ENCODE measurements around the gene IQCH. TPM values are rescaled to one million over a fixed set of nuclear protein-coding genes. Genes with fewer than 3 reads are reported as not detected.

Gene IQCH
- 0.51 TPM for total RNA-seq
- long read RNA-seq, partial matches to known transcripts, result 0 of 2 reads
- long read RNA-seq, other reads (novel, unspliced or antisense), result 2 of 2 reads

DNA sequence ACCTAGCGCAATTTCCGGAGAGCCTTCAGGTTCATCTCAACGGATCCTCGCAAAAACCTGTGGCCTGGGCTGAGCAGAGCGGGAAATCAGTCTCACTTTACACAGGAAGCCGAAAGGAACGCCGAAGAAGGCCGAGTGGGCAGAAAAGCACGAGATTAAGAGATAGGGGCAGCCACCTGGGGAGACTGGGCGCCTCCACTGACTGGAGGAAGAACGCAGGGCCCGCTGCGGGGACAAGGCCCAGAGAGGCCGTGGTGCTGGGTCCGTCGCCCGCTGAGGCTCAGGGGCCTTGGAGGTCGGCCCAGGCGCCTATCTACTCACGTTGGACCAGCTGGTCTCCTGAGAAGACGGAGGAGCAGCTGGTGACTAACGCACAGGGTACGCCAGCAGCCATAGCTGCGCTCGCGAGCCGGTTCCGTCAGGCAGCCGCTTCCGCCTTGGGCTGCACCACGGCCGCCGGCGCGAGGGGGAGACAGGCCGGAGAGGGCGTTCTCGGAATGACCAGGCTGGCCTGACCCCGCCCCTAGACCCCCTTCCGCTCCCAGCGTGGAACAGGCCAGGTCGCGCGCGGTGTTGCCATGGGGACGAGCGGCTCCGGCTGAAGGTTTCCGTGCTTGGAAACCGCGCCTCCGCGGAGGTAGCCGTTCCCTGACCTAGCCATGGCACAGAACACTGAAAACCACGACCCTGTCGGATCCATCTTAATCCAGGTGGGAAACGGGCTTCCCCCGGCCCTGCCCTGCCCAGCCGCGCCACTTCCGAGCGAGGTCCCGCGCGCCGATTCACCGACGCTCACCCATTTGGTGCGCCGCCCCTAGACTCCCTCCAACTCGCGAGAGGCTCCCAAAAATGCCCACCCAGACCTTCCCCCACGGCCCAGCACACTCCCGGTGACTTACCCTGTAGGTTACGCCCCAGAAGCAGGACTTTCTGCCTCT is at the start of gene IQCH, which contains the start of gene AAGAB:
TSS of gene IQCH (plus strand) at position 549 of the 938 bp plus-strand sequence. CDS start at position 660, 111 bp downstream.
TSS of gene AAGAB (minus strand) at position 424 of the 938 bp plus-strand sequence. CDS start at position 394, 30 bp downstream.
- intact Hi-C loops (cut with DNase I), result loop anchor here (1.0 to 5.0 kb wide), 2 partner anchors 62 to 189 kb away; partner anchors contain the start of gene SMAD3
- peak; percentile 99 for DNase-seq (ENCODE audit: missing footprints)
- ATAC-seq, result peak; percentile 100

DNA sequence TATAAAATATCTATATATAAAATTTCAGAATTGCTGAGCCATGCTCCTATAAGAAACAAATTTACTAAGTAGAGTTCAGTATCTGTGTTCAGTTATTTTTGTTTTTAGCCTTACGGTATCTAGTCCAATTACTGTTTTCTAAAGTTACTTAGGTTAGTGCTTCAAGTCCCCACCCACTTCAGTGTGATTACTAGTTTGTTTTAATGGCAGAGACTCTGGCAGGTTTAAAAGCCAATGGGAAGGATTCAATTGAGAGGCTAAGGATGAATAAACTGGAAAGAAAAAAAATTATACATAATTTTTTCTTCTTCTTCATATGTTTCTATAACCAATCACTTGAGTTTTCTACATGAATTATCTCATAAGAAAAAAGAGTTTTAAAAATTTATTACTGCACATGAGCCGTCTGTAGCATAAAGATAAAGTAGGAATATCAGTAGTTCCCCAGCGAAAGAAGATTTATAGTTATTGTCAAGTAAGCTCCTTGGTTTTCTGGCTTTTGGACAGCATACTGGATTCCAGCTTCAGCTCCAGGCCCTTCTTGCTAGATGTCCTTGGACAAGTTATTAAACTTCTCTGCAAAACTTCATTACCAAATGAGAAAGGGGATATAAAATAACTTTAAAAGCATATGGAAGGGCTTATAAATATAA is 46.9 kb upstream of the IQCH start:
- intact Hi-C loops (cut with DNase I), result no loop called here

DNA sequence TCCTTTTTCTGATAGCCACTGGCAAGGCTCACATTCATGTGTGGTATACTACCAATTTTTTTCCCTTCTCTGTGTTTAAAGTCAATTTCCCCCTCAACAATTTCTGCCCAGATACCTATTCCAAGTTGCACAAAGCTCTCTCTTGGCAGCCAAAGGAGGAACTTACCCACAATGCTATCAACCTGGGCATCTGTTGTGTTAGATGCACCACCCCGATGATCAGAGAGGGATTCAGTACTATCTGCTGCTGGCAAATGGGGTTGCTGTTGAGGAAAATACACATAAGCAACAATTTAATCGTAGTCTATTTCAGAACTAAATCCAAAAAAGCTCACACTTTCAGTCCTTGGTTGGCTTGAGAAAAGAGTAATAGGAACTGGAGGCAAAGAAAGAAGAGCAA is 46.2 kb upstream of the IQCH start:
- intact Hi-C loops (cut with DNase I), result no loop called here
- ATAC-seq (no peak), DNase-seq (ENCODE audit: missing footprints) (no peak)

More for the DNA sequence above, 46.9 kb upstream of the IQCH start:
- DNase-seq (ENCODE audit: missing footprints) (no peak), ATAC-seq (no peak)

DNA sequence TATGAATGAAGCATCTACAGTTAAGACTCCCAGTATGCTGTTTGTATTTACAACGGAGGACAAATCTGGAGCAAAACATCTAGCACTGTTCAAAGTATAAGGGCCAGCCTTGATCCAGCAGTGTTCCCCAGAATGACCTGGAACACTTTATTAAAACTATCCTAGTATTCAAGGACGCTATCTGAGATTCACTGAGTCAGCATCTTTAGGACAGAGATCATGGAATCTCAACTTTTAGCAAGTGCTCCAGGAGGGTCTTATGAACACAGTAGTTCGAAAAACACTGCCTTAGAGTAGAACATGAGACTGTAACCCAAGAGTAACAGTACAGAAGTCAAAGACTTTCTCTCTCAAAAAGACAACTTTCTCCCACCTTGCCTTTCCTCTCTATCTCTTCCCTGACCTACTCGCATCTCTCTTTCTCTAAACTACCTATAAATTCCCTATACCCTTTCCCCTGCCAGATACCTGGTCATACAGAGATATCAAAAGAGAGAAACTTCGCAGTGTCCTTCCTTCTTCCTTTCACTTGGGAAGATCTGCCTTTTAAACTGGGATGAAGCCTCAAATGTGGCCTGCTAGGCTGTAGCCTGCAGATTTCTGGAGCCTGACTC is 43.9 kb upstream of the IQCH start:
- intact Hi-C loops (cut with DNase I), result no loop called here
- ATAC-seq (no peak), DNase-seq (ENCODE audit: missing footprints) (no peak)

DNA sequence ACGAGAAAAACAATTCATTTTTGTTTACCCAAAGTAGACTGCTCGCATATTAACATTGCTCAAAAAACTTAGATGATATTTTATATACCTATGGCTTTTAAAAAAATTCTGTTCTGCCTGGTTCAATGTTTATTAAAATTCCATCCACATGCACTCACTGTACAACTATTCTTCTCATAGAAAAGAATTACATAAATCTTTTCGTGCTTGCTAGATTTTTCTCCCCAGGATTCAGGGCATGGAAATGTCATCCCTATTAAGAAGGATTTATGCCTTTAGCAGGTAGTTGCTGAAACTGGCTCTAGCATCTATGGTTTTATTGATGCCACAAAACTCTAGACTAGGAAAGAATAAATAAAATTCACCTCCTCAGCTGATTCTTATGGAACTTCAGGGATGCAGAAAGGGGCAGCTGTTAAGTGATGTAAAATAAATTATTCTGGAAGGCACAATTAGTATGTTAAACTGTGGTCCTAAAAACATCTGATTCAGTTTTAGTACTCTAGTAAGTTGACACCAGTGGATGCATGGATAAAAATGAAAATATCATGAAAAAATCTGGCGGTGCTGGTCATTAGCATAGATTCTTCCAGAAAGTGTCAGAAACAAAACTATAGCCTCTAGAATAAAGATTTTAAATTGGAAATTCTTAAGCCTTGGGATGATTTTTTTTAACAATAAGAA is 41.8 kb upstream of the IQCH start:
- intact Hi-C loops (cut with DNase I), result no loop called here
- no peak for DNase-seq (ENCODE audit: missing footprints)
- ATAC-seq, result no peak

DNA sequence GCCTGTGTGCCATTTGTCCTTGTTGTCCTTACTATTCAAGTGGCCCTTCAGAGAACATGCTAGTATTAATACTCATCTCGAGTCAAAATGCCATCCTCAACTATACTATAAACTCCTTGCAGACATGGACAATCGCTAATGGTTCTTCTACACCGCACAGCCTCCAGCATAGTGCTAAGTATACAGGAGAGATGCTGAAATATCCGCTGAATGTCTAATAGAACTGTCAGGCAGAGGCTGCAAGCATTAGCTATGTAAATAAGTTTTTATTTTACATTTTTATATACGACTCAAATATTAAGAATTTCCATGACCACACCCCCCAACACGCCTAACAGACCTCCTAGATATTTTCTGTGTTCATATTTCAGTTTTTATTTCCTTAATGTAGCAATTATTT is 39.5 kb upstream of the IQCH start:
- ATAC-seq (no peak), DNase-seq (ENCODE audit: missing footprints) (no peak)
- intact Hi-C loops (cut with DNase I), result no loop called here

DNA sequence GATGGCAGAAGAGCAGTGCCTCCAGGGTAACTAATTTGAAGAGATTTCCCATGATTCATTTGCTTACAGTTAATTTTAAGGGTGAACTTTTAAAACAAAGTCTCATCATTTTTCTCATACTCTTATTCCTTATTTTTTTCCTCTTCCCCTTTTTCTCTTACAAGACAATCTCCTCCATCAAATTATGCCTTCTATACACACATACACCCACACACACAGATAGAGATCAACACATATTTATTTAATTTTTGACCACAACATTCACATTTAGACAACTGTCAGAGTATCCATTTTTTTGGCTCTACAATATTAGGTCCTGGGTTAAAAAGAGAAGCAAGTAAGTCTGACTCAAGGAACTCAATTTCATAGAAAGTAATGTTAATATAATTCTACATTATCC is 37.7 kb upstream of the IQCH start:
- ATAC-seq, result no peak
- DNase-seq (ENCODE audit: missing footprints), result no peak
- intact Hi-C loops (cut with DNase I), result no loop called here

DNA sequence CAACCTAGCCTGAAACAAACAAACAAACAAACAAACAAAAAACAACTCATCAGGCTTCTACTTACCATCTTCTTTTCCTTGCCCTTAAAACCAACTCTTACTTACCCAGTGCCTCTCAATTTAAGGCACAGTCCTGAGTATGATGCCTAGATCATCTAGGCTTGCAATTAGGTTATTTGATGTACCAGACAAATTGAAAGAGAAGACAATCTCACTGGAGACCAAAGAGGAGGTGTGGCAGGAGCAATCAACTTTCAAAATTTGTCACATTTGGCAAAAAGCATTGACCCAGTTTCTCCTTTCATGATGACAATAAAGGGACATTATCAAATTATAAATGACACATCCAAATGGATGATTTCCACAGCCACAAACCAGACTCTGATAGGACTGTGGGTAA is 36.2 kb upstream of the IQCH start:
- ATAC-seq (no peak), DNase-seq (ENCODE audit: missing footprints) (no peak)
- intact Hi-C loops (cut with DNase I), result no loop called here

DNA sequence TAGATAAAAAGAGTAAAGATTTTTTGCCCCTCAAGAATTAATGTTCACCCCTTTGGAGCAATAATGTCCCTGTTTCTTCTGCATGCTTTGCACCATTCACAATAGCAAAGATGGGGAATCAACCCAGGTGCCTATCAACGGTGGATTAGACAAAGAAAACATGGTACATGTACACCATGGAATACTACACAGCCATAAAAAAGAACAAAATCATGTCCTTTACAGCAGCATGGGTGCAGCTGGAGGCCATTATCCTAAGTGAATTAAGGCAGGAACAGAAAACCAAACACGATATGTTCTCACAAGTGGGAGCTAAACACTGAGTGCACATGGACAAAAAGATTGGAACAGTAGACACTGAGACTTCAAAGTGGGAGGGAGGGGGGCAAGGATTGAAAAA is 35.3 kb upstream of the IQCH start:
- intact Hi-C loops (cut with DNase I), result no loop called here
- no peak for ATAC-seq
- no peak for DNase-seq (ENCODE audit: missing footprints)

DNA sequence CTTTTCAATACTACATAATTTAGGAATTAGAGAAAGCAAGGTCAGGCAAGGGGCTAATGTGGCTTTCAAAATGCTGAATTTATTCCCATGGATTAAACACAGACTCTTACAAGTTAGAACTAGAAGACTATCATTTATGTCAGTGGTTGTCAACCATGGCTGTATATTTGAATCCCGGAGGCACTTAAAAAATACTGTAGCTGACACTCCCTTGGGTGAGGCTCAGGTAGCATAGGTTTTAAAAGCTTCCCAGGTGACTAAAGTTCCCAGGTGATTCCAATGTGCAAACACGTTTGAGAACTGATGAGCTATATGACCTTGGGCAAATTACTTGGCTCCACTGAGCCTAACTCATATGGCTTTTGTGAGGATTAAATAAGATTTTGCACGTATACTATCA is 29.7 kb upstream of the IQCH start:
- DNase-seq (ENCODE audit: missing footprints), result no peak
- intact Hi-C loops (cut with DNase I), result no loop called here
- no peak for ATAC-seq

DNA sequence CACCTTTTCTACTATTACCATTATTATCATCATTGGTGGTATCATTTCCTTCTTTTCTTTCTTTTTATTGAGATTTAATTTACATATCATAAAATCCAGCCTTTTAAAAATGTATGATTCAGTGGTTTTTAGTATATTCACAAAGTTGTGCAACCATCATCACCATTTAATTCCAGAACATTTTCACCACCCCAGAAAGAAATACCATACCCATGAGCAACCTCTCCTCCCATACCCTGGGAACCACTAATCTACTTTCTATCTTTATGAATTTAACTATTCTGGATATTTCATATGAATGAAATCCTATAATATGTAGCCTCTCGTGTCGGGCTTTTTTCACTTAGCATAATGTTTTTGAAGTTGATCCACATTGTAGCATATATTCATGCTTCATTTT is 29.2 kb upstream of the IQCH start:
- ATAC-seq, result no peak
- intact Hi-C loops (cut with DNase I), result no loop called here
- no peak for DNase-seq (ENCODE audit: missing footprints)

DNA sequence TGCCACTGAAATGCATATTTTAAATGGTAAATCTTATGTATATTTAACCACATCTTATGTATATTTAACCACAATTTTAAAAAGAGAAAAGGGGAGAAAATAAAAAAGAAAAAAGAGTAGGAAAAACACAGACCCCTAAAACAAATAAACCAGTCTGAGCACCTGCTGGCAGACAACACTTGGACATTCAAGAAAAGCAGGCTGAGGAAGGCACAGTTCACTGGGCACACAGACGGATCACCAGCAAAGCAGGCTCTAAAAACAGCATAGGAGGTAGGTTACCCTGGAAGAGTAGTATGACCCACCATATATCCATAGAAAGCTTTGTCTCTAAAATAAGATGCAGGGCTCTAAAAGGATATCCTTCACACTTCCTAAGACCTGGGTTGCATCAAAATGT is 27.2 kb upstream of the IQCH start:
- intact Hi-C loops (cut with DNase I), result no loop called here
- ATAC-seq, result no peak

DNA sequence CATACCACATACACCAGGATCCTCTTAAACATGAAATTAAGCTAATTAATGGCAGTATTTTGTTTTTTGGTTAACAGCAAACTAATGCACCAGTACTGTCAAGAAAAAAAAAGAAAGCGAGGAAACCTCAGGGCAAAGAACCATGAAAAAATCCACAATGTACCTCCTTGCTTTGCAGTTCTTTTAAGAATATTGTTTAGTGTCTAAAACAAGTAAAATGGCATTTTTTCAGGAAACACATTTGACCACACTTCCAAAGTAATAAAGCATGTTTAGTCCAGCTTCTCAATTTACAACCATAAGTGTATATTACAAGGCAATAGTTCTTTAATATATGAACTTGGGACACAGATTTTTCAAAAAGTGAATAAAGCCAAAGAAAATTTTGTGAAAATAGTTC is 26.7 kb upstream of the IQCH start:
- intact Hi-C loops (cut with DNase I), result no loop called here
- DNase-seq (ENCODE audit: missing footprints) (no peak), ATAC-seq (no peak)

More for the DNA sequence above, 27.2 kb upstream of the IQCH start:
- no peak for DNase-seq (ENCODE audit: missing footprints)

DNA sequence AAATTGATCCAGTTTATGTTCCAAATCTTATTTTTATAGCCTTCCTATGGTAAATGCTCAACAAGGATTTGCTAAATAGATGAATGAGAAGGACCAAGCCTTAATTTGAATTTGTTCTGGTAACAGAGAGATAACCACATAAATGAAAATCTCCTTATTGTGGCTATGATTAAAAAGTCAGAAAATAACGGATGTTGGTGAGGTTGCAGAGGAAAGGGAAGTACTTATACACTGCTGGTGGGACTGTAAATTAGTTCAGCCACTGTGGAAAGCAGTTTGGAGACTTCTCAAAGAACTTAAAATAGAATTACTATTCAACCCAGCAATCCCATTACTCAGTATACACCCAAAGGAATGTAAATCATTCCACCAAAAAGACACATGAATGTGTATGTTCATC is 26.3 kb upstream of the IQCH start:
- DNase-seq (ENCODE audit: missing footprints) (no peak), ATAC-seq (no peak)
- intact Hi-C loops (cut with DNase I), result no loop called here

DNA sequence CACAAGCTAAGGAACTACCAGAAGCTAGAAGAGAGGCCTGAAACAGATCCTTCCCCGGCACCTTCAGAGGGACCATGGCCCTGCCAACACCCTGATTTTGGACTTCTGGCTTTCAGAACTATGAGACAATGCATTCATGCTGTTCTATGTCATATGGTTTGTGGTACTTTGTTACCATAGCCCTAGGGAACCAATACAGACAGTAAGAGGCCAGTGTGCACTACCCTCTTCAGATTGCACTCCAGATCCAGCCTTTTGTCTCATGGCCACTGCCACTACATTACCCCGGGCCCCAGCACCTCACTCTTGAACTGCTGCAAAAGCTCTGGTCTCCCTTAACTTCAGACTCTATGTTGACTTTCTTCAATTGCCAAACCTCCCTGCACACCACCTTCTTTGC is 24.1 kb upstream of the IQCH start:
- DNase-seq (ENCODE audit: missing footprints) (no peak), ATAC-seq (no peak)
- intact Hi-C loops (cut with DNase I), result no loop called here

DNA sequence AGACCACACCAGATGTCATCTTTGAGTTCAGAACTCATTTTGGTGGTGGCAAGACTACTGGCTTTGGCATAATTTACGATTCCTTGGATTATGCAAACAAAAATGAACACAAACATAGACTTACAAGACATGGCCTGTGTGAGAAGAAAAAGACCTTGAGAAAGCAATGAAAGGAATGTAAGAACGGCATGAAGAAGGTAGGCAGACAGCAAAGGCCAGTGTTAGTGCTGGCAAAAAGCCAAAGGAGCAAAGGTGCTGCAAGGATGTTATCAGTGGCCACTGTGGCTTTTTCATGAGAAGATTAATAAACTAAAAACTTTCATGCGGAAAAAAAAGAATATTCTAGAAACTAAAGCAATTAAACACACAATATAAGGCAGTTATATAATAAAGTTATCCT is 22.0 kb upstream of the IQCH start:
- ATAC-seq (no peak), DNase-seq (ENCODE audit: missing footprints) (no peak)
- intact Hi-C loops (cut with DNase I), result no loop called here

DNA sequence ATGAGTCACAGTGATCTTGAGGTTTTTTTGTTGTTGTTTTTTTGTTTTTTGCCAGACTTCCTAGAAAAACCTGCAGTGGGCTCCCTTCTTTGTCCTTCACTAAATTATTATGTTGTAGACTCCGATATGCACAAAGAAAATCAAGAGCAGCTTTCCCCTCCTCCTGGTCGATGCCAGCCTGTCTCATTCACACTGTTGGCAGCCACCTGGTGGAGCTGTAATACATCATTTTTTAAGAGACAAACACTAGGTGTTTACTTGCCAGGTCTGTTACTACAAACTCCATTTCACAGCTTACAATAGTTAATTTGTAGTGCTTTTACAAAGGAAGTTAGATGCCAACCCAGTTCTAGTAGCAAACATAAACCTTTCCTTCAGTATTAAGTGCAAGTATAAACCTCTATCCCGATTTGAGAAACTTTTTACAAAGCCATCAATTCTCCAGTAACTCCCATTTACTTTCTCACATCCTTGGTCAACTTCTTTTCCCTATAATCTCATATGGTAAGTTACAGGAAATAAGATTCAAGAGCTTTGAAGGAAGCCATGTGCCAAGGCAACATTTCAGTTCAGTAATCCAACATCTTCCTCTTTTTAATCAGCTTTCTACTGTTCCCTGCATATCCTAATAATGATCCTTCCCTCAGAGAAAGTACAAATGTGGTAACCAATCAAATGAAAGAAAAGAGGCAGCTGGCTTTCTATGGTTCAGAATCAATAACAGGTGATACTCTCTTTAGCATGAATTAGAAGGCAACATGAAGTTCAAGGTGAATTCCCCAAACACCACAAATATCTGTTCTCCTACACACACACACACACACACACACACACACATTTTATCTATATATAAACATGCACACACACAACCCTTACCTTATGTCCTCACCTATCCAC is 14.1 kb upstream of the IQCH start:
- no peak for ATAC-seq
- no peak for DNase-seq (ENCODE audit: missing footprints)
- intact Hi-C loops (cut with DNase I), result no loop called here

Data from Right ventricle myocardium inferior (tissue), 1 donor.